ENCODE data around the gene FAM163A.
"Not testable (repeated sequence)": the region's sequence is repeated elsewhere in the genome, so short reads cannot be mapped to it uniquely, and the experiment has no call there.

Gene FAM163A

DNA sequence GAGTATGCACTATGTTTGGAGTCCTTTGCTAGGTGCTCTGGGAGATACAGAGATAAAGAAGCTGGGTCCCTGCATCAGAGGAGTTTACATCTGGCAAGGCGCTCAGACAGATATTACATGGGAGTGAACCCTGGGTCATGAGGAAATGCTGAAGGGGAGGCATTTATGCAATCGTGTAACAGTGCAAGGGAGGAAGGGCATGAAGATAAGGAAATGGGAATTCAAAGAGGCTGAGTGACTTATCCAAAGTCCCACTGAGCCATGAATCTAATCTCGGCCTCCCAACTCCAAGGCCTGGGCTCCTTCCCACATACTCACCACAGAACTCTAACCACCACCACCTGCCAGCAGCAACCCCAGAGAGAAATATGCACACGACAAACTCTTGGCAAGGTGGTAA lies 51.6 kb downstream of the FAM163A start:
- no peak for DNase-seq

DNA sequence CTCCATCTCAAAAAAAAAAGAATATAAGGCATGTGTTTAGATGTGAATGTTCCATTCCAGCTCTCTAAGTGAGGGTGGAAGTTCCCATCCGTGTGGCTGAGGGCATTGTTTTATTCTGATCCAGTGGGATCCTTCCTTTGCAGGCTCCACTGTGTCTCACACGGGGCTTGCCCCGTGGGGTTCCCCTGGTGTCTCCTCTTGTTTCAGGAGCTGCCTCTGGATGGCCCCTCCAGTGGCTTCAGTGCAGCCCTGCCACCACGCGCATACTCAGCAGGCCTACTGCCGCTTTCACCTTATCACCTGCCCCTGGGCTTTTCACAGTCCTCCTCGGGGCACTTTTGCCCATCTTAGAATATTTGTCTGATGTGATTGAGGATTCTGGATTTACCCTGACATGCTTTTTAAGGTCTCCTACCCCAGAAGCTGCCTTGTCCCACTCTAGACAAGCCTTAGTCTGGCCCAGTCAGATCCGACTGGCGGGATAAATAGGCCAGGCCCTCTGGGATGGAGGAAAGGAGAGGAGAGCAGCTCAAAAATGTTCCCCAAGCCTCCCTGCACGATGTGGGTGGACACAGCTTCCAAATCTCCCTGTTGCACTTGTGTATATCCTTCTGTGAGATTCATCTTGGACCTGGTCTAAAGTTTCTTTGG lies 55.2 kb downstream of the FAM163A start:
- no peak for DNase-seq

DNA sequence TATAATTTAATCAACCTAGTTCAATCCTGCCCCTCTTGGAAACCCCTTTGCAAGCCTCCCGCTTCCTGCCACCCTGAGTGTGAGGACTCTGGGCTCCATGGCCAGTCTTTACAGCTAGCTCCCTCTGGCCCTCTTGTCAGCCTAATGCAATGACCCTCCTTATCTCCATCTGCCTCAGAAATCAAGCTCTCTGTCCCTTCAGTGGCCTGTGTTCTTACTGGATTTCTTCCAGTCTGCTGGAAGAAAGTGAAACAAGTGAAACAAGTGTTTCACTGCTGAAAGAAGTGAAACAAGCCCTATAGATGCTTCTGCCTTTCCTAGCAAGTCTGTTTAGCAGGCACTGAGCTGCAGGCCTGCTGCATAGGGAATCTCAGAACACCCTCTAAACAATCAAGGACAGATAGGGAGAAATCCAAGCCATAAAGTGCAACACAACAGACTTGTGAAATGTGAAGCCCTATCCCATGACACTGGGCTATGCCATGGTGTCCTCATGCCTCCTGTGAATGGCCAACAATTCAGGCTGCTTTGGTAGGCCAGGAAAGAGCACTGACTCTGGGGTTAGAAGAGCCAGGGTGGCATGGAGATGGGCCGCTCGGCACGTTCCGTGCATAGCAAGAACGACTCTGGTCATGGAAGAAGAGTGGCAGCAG lies 55.9 kb downstream of the FAM163A start:
- DNase-seq = no peak

DNA sequence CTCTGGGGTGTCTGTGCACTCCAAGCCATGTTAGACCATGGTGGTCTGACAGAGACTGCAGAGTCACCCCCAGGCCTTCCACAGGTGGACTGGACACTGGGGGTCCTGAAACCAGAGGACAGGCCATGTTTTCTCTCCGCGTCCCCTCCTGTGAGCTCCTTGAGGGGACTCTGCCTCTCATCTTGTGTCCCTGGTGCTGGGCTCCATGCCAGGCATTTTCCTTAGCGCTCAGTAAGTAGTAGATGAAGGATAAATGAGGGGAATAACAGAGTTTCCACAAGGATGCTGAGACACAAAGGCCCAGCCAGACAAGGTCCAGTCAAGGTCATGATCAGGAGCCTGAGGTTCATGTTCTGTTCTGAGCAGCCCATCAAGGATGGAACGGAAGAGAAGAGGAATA lies 57.4 kb downstream of the FAM163A start:
- DNase-seq = no peak

DNA sequence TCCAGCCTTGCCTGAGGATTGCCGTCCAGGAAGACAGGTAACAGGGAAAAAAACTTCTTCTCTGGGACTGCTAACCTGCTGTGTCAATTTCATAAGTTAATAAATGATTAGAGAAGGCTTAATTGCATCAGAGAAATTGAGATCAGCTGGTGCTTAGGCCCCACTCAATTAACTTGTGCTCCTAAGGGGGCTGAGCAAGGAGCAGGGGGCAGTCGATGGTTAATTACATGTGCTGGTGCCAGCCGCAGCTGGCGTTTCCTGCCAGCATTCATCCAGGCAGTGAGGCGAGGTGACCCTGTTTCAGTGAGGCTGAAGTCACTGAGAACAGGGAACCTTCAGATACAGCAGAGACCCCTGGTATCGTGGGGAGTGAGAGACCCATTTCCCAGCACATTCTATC lies 60.0 kb downstream of the FAM163A start:
- no peak for DNase-seq

DNA sequence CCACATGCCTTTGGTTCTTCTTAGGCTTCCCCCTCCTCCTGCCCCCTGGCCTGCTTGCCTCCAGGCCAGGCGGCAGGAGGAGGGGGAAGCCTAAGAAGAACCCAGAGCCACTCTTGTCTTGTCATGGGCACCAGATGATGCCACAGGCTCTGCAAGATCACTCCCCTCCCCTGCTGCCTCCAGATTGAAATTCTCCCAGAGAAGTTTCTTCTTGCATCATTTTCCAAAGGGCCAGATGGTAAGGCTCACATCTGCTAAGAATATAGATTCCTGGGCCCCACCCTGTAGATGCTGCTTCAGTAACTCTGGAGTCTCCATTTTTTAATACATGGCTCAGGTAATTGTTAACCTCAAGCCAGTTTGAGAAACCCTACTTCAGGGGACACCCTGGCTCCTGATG lies 60.8 kb downstream of the FAM163A start:
- no peak for DNase-seq

DNA sequence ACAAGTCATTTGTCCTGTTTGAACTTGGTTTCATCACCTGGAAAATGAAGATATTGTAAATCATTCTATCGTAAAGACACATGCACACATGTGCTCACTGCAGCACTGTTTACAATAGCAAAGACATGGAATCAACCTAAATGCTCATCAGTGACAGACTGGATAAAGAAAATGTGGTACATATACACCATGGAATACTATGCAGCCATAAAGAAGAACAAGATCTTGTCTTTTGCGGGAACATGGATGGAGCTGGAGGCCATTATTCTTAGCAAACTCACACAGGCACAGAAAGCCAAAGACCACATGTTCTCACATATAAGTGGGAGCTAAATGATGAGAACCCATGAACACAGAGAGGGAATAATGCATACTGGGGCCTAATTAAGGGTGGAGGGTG lies 61.3 kb downstream of the FAM163A start:
- DNase-seq = not testable (repeated sequence)

DNA sequence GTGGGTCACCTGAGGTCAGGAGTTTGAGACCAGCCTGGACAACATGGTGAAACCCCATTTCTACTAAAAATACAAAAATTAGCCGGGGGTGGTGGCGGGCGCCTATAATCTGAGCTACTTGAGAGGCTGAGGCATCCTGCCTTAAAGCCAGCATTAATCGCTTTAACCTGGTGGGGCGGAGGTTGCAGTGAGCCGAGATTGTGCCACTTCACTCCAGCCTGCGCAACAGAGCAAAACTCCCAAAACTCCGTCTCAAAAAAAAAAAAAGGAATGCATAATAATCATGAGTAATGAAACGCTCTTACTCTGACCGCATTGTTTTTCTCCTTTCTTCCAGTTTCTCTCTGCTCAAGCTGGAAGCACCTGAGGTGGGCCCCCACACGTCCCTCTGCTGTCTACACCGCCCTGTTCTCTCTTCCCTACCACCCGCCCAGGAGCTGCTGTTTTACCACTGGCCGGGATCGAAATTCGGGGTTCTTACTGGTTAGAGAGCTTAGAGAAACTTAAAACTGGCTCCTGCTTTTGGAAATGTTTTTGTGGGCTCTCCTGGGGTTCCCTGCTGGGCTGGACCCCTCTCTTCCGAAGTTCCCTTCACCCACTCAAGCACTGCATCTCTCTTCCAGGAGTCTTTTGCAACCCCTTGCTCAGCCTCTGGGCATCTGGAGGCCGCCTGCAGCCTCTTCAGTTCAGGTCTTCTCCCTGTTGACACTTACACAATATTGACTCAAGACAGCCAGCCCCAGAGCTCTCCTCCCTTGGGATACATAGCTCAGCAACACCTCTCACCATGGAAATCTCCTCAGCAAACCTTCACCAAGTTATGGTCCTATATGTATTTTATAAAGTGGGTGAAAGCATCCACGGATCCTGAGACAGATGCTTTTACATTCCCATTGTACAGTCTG lies 62.5 kb downstream of the FAM163A start:
- DNase-seq = no peak

DNA sequence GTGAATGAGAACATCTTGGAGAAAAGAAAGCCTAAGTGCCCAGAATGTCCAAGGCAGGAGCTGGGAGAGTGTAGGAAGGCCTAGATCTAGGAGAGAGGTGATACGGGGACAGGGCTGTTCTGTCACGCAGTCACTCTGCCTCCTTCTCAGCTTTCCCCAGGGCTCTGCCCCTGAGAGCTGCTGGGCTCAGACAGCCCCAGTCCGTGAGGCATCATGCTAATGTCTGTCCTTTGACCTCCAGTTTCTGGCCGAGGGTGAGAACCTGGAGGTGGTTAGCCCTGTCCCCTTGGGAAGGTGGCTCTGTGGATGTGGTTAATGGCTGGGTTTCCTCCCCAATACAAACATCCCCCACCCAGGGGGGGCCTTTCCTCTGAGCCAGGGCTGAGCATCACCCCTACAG lies 63.2 kb downstream of the FAM163A start:
- no peak for DNase-seq

DNA sequence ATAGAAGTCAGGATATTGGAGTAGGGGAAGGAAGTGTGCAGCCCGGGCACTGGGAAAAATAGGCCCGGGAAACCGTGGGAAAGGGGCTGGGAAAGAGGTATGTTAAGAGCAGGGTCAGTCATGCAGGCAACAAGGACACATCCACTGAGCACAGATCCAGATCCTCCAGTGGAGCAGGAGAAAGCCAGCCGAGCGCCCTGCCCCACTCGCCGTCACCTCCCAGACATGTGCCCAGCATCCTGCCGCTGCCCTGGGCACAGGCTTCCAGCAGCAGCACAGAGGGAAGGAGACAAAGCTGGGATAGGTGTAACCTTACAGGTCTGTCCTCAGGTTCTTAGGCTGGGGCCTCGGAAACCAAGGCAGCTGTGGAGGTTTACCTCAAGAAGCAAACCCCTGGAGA lies 64.2 kb downstream of the FAM163A start:
- no peak for DNase-seq

DNA sequence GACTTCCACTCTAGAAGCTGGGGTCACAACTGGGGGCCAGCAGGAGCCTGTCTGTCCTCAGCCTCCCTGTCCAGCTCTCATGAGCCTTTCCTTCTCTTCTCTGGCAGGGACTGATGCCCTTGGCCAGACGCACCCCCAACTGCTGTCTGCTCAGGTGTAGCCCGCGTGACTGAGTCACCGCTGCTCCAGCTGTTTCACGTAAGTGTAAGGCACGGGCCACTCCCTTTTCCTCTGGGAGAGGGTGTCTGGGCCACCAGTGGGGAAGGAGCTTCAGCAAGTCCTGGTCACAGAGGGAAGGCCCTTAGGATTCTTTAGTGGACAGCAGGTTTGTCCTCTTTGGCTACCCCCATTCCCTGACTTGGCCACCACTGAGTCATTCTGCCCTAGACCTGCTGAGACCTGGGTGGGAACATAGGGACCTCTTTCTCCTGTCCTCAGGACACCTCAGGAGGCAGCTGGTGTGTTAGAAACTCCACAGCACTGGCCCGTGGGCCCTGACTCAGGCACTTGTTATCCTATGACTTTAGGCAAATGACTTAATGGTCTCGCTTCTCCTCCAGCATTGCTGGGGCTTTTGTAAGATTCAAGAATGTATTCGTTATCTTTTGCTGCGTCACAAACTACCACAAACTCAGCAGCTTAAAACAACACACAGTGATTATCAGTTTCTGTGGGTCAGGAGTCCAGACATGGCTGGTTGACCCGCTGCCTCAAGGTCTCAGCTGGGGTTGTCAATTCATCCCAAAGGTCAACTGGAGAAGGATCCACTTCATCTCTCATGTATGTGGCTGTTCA lies 64.8 kb downstream of the FAM163A start:
- DNase-seq = no peak

DNA sequence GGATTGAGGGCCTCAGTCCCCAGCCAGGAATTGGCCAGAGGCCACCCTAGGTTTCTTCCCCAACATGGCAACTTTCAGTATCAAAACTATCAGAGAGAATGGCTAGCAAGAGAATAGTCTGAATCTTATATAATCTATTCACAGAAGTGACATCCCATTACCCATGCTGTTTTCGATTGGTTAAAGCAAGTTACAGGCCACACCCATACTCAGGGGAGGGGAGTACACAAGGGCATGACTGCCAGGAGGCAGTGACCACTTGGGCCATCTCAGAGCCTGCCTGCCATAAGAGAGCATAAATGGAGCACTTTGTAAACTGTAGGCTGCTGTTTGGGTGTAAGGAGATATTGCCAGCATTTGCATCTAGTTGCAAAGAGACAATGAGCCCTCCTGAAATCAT lies 65.4 kb downstream of the FAM163A start:
- DNase-seq = no peak

DNA sequence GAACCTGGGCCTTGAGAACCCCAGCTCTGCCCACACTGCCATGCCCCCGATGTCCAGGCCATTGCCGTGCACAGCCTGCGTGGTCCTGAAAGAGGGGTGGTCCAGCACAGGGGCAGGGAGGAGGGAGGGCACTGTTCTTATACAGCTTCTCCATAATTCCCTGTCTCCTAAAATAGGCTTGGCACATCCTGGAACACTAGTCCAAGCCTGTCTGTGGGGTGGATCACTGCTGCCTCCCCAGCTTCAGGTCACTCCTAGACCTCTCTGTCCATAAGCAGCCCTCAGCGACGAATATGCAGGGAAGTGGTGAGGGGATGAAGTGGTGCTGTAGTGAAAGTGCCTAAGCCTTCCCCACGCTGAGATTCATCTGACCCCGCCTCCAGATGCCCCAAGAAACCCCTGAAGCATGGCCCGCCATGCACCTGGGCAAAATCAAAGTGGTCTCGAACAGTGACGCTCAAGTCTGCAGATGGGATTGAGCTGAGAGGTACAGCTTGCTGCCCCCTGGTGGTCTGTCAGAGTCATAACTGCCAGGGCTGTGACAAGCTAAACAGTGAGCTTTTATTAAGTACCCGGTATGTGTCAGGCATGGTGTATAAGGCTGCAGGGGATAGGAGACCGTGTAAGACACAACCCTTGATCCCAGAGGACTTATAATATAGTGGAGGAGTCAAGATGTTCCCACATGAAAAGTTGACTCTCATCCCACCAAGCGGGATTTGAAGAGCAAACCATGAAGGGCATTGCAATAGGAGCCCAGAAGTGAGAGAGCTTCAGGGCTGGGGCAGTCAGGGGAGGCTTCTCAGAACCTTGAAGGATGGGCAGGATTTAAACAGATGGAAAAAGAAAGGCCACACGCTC lies 66.6 kb downstream of the FAM163A start:
- peak; percentile 73 for DNase-seq

DNA sequence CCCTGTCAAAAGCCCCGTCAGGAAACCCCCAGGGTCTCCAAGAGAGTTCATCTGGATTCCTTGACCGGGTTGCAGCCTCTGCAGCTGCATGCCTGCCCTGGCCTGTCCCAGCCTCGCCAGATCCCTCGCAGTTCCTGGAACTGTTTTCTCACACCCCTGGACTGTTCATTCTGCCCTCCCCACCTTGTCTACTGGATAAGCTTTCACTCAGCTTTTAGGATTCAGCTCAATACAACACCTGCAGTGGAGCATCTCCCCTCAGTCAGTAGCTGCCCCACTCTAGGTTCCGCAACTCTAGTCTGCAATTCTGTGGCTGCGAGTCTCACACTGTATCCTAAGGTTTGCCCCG lies 67.2 kb downstream of the FAM163A start:
- no peak for DNase-seq

DNA sequence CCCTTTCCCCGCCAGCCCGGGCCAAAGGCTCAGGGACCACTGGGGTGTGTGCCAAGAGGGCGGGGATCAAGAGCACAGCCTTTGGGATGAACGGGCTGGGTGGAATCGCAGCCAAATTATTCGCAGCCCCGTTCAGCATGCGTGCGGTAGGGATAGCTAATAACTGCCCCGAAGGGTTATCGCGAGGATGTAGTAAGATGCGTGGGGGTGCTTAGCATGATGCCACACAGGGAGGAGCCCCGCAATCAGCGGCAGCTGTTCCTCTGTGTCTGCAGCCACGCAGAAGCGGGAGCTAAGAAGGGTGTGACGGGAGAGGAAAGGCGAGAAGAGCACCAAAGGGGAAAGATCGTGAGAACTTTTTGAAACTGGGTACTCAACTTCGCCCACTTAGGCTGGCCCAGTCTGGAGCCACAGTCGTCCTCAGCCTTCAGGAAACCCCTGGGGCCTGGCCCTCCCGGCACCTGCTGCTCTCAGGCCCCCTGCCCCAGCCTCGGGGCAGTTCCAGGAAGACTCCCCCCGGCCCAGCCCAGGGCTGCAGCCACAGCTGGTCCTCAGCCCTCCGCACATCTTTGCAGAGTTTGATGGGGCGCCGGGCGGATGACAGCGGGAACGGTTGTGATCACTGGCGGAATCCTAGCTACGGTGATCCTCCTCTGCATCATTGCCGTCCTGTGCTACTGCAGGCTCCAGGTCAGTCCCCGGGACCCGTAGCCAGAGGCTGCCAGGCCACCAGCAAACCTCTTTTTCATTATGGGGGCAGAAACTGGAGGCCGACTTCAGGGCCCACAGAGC lies 69.6 kb downstream of the FAM163A start:
- no peak for DNase-seq

DNA sequence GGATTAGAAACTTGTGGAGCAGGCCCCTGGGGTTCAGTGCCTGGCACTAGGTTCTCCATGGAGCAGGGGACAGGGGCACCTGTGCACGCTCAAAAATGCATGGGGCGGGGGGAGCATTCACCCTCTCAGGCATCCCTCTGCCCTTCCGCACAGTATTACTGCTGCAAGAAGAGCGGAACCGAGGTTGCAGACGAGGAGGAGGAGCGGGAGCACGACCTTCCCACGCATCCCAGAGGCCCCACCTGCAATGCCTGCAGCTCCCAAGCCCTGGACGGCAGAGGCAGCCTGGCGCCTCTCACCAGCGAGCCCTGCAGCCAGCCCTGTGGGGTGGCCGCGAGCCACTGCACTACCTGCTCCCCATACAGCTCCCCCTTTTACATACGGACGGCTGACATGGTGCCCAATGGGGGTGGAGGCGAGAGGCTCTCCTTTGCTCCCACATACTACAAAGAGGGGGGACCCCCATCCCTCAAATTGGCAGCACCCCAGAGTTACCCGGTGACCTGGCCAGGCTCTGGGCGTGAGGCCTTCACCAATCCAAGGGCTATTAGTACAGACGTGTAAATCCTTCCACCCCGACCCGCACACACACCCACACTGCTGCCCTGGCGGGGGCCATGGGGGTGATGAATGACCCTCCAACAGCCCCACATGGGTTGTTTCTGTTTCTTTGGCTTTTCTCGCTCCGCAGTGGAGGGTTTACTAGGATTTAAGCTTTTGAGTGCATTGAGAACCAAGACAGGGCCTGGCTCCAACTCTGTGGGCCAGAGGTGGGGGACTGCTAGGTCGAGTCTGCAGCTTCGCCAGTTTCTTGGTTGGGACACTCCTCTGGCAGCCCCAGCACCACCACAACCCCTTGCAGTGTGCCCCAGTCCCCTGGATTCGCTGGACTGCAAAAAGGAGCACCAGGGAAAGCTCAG lies 70.8 kb downstream of the FAM163A start:
- no peak for DNase-seq

DNA sequence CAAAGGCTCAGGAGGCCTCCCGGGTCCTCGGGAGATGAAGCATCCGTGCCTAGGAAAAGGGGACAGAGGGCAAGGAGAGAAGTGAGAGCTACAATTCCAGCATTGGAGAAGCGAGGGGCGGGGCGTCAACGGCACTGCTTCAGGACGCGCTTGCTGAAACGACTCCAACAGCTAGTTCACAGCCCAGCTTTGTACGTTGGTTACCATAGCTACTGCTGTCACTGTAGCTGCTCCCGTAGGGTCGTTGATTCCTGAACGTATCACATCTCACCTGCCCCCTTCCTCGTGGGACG lies 71.4 kb downstream of the FAM163A start:
- no peak for DNase-seq

DNA sequence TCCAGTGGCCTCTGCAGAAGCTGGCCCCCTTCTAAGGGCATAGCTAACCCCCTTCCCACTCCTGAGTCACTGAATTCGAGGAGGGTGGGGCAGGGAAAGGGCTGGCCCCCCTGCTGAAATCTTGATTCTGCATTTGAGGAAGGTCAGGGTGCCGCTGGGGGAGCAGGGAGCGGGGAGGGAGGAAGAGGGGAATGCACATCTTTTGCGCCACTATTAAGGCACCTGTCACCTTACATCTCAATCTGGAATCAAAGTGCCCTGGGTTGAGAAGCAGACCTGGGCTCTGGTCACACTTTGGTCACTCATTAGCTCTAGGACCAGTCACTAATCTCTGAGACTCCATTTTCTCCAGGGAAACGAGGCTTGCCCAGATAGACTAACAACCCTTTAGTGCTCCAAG lies 72.5 kb downstream of the FAM163A start:
- no peak for DNase-seq

DNA sequence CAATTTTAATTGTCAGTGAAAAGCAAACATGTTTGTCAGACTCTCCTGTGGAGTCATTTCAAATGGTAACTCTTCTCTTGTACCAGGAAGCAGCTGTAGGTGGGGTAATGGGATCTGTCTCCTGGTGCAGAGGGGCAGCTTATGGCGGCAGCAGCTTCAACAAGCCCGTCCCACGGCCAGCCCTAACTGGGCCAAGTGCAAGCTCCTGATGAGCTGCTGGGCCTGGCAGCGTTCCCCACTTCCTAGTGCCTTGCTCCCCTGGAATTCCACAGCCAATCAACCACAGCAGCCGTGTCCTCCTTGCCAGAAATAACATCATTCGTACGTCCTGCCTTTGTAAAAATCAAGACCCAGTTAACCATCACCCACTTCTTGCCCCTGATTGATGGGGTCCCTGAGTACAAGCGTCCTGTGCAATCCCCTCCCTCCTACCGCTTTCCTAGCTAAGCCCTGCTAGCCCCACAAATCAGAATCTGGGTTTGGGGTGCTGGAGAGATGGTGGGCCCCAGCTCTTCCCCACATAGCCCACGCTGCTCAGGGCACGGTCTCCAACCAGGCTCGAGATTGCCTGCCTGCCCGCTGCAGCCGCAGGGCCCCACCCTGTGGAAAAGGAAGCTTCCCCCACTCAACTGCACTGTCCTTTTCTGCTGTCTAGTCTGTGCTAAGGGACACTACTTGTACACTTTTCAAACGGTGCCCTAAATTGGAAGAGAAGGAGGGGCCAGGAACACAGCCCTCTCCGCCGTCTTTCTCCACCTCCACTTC lies 73.3 kb downstream of the FAM163A start:
- no peak for DNase-seq

DNA sequence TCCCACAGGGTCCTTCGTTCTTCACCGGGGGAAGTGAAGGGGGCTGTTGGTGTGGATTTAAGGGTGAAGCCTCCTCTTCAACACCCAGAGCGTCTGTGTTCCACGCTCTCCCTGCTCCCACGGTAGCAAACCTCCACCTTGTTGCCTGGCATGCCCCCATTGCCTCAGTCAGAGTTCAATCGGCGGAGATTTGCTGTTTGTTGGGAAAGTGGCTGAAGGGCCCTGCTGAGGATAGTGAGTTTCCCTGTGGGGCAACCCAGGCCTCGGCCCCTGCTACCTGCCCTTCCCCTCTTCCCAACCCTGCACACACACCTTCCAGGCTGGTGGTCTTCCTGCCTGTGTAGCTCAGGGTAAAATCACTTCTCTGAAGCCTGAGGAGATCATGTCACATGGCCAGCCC lies 74.0 kb downstream of the FAM163A start:
- no peak for DNase-seq
